Endothelial cell of umbilical vein (primary cell): Measurements from ENCODE around the gene UTS2B. TPM values are rescaled to one million over a fixed set of nuclear protein-coding genes. Genes with fewer than 3 reads are reported as not detected.

ENCODE experiments used
- BruUV-seq: library from RNA; stranded (reverse); fragments of 400-500 nt; replicated peaks from 2 replicates; lab custom pipeline; 2021; lab: Mats Ljungman, UMichigan
- CTCF ChIA-PET: fragments of 300-600, 350-600 bp; sonication (Branson Sonifier 250); formaldehyde crosslinking; loops from one replicate; lab custom pipeline; 2021; ENCODE audit warnings: antibody characterized with exemption, inconsistent platforms; lab: Charles Lee
- POLR2A ChIA-PET: fragments of 300-600, 350-600 bp; sonication (Branson Sonifier 250); formaldehyde crosslinking; loops from one replicate; lab custom pipeline; 2021; ENCODE audit warnings: antibody characterized with exemption, inconsistent platforms; lab: Charles Lee
- DNase-seq: peaks from one replicate; pipeline ENCODE4 v3.0.0-alpha.2; 2011; ENCODE audit warnings: low read depth, low spot score
- FAIRE-seq: peaks from 2 replicates; lab custom pipeline; 2011; peaks lifted over from hg19 to GRCh38; lab: Jason Lieb, UNC
- H2AFZ ChIP-seq: 2 replicates; pipeline ENCODE4 v1.6.0; 2012; ENCODE audit warnings: low read depth, low read length, control low read depth, inconsistent platforms
- H3K27ac ChIP-seq: 2 replicates; pipeline ENCODE4 v1.5.1; 2011; ENCODE audit warnings: low read depth, mild to moderate bottlenecking, control low read depth, low read length, moderate library complexity; ENCODE audit not compliant: insufficient read depth
- H3K27me3 ChIP-seq, 2 experiments: 2 replicates each; pipeline versions ENCODE4 v1.6.0 to v1.6.1; 2011; ENCODE audit warnings: low read length in 2 of 2, mixed read lengths in 1 of 2; ENCODE audit not compliant: control insufficient read depth in 2 of 2, insufficient read depth in 2 of 2
- H3K36me3 ChIP-seq, 2 experiments: 2 replicates in 1 of 2; 3 replicates in 1 of 2; pipeline ENCODE4 v1.5.1; 2011; ENCODE audit warnings: low read length in 2 of 2, mild to moderate bottlenecking in 1 of 2, moderate library complexity in 1 of 2; ENCODE audit not compliant: control insufficient read depth in 2 of 2, insufficient read depth in 2 of 2; ENCODE audit errors: extremely low read depth in 1 of 2
- H3K4me1 ChIP-seq: 3 replicates; pipeline ENCODE4 v1.5.1; 2011; ENCODE audit warnings: mild to moderate bottlenecking, low read length; ENCODE audit not compliant: control insufficient read depth, insufficient read depth; ENCODE audit errors: extremely low read depth
- H3K4me2 ChIP-seq: 2 replicates; pipeline ENCODE4 v1.6.1; 2011; ENCODE audit warnings: low read length, control low read depth, mixed read lengths; ENCODE audit not compliant: insufficient read depth
- H3K4me3 ChIP-seq, 3 experiments: fragments of 200-600 bp in 1 of 3; sonication (generic), shearing (Covaris generic) in 1 of 3; replicated peaks in 1 of 3; 2 replicates each; pipeline ENCODE4 v1.5.1; 2011 to 2016; ENCODE audit warnings: control low read depth in 3 of 3, low read length in 3 of 3, mild to moderate bottlenecking in 2 of 3, inconsistent platforms in 1 of 3, low read depth in 1 of 3, moderate library complexity in 1 of 3; ENCODE audit not compliant: insufficient read depth in 1 of 3
- H3K79me2 ChIP-seq: 2 replicates; pipeline ENCODE4 v1.6.0; 2012; ENCODE audit warnings: low read length, inconsistent platforms; ENCODE audit not compliant: control insufficient read depth, insufficient read depth
- H3K9ac ChIP-seq: replicated peaks from 2 replicates; pipeline ENCODE3; 2011; ENCODE audit warnings: low read length, control low read depth; ENCODE audit not compliant: insufficient read depth; ENCODE audit errors: extremely low read depth
- H3K9me1 ChIP-seq: replicated peaks from 3 replicates; pipeline ENCODE4 v1.6.0; 2011; ENCODE audit warnings: mild to moderate bottlenecking, low read length; ENCODE audit not compliant: control insufficient read depth, insufficient read depth; ENCODE audit errors: extremely low read depth
- H3K9me3 ChIP-seq: replicated peaks from 2 replicates; pipeline ENCODE4 v1.5.1; 2012; ENCODE audit warnings: low read length, inconsistent platforms; ENCODE audit not compliant: control insufficient read depth, insufficient read depth
- H4K20me1 ChIP-seq: replicated peaks from 2 replicates; pipeline ENCODE3; 2011; ENCODE audit warnings: mild to moderate bottlenecking, low read length; ENCODE audit not compliant: control insufficient read depth, insufficient read depth; ENCODE audit errors: extremely low read depth
- CTCF ChIP-seq, 2 donors: IDR thresholded peaks; 1 replicate in 1 of 2; 2 replicates in 1 of 2; pipeline ENCODE4 v1.5.1; 2011; ENCODE audit warnings: low read length in 2 of 2, mild to moderate bottlenecking in 2 of 2, moderate library complexity in 2 of 2, control low read depth in 1 of 2, inconsistent platforms in 1 of 2, low read depth in 1 of 2; ENCODE audit not compliant: insufficient read depth in 1 of 2; ENCODE audit errors: extremely low read depth in 1 of 2
- EZH2 ChIP-seq: IDR thresholded peaks from 2 replicates; pipeline ENCODE4 v1.6.1; 2012; ENCODE audit warnings: borderline replicate concordance, low read depth, mild to moderate bottlenecking, moderate library complexity, low read length, inconsistent platforms; ENCODE audit not compliant: severe bottlenecking
- GATA2 ChIP-seq: IDR thresholded peaks from 2 replicates; pipeline ENCODE4 v1.7.0; 2011; ENCODE audit warnings: low read depth, mild to moderate bottlenecking, moderate library complexity, mixed read lengths, low read length; ENCODE audit not compliant: insufficient read length, insufficient read depth
- JUN ChIP-seq: IDR thresholded peaks from 2 replicates; pipeline ENCODE4 v1.6.1; 2011; ENCODE audit warnings: borderline replicate concordance, low read depth; ENCODE audit not compliant: insufficient read length, insufficient read depth
- MAX ChIP-seq: IDR thresholded peaks from 2 replicates; pipeline ENCODE4 v1.6.1; 2011; ENCODE audit not compliant: insufficient read depth, insufficient read length
- MYC ChIP-seq: IDR thresholded peaks from one replicate; pipeline ENCODE4 v1.6.1; 2011; ENCODE audit warnings: mild to moderate bottlenecking, low read depth, low read length
- POLR2A ChIP-seq: IDR thresholded peaks from 2 replicates; pipeline ENCODE4 v1.6.1; 2012; ENCODE audit warnings: low read depth, mild to moderate bottlenecking, control low read depth, low read length
- POLR2AphosphoS5 ChIP-seq: IDR thresholded peaks from 2 replicates; pipeline ENCODE4 v1.6.1; 2012; ENCODE audit warnings: low read depth, mild to moderate bottlenecking, control low read depth, low read length, moderate library complexity; ENCODE audit not compliant: insufficient read depth
- dilution Hi-C: fragments of 300-500 bp; cut with MboI; formaldehyde crosslinking; loops from one replicate; pipeline ENCODE4 v1.15.0; 2019; ENCODE audit warnings: low sequenced_read_pairs; ENCODE audit not compliant: extremely low pct_ligation_motif_present
- intact Hi-C: fragments of 100-400 bp; cut with micrococcal nuclease; formaldehyde crosslinking; loops from one replicate; pipeline ENCODE4 v1.10.0; 2022
- polyA plus RNA-seq, 4 experiments: library from polyadenylated mRNA; depleted of rRNA in 3 of 4; stranded (reverse) in 3 of 4; unstranded in 1 of 4; fragments of >200 nt; gene quantifications; 2 replicates each; pipeline versions ENCODE4 v1.2.1 to v1.2.3, GENCODE V29; 2011 to 2012; ENCODE audit warnings: missing spikeins in 1 of 4
- total RNA-seq: library from RNA; stranded (reverse); gene quantifications from 2 replicates; pipeline ENCODE4 v1.2.3, GENCODE V29; 2021

The UTS2B gene
- total and polyA plus RNA-seq, 2 donors (not counting 3 experiments of a cell fraction or from before 2014, with no cell fraction given): 0.21 to 1.1 TPM

GRCh38 chr3:191262650-191263049 lies 67.7 kb downstream of the UTS2B start:
- Histone ChIP-seq H3K4me1 (no peaks in the 10 kb centered on the region), H3K79me2 (no peaks in the 10 kb centered on the region), H4K20me1 (no peaks in the 10 kb centered on the region), H3K9me3 (no peaks in the 10 kb centered on the region), H3K27ac (no peak overlapping the region), H3K9ac (no peak overlapping the region), H3K36me3 (no peaks in the 10 kb centered on the region), H3K27me3 (no peaks in the 10 kb centered on the region), H3K4me2 (no peak overlapping the region), H2AFZ (no peak overlapping the region), H3K9me1 (no peaks in the 10 kb centered on the region), H3K4me3 (no peak overlapping the region)
- DNase-seq: no peak
- POLR2A ChIA-PET: no interaction called here
- FAIRE-seq: no peak
- dilution Hi-C loops: no loop called here
- intact Hi-C loops: no loop called here
- TF ChIP-seq MYC (no peak), POLR2A (no peak), EZH2 (no peak), POLR2AphosphoS5 (no peak), MAX (no peak), CTCF (IDR thresholded peaks at IDR 0.05; ENCODE audit: extremely low read depth in 1 of 2, insufficient read depth in 1 of 2, low read depth in 1 of 2, low read length in 2 of 2) (no peak), GATA2 (no peak), JUN (no peak)
- CTCF ChIA-PET: interaction anchor here (0.8 to 1.2 kb wide), 2 partner anchors 52 to 127 kb away, joined by 3 read pairs; no protein-coding TSS in a partner anchor
- no TSS peak for BruUV-seq
